ENCODE results near the gene CTNNA3.

CTNNA3 gene

DNA sequence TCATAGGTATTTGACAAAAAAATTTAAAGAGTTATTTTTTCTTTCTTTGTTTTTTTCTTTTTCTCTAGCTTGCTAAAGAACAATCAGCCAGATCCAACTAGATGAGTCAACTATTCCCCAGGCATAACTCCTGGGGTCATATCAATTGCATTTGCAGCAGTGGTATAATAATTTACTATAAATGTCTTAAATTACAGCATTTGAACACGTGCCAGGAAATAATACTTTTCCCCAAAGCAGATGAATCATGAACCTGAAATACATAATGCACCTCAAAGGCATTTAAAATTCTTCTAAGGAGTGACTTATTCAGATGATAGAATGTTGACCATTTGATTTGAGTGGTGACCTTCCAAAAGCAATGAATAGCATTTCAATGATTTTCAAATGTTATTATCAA lies 580.0 kb downstream of the CTNNA3 start:
- Histone ChIP-seq H3K4me1 (ENCODE audit: insufficient read depth, low read length) (no peaks in the 10 kb centered on the region), H3K9ac (ENCODE audit: low read depth, low read length) (no peak overlapping the region), H3K9me3 (ENCODE audit: control insufficient read depth, insufficient read depth, low read length) (no peaks in the 10 kb centered on the region; the same call in 1 of the 2 replicates), H3K36me3 (ENCODE audit: insufficient read depth, low read length) (no peaks in the 10 kb centered on the region)

DNA sequence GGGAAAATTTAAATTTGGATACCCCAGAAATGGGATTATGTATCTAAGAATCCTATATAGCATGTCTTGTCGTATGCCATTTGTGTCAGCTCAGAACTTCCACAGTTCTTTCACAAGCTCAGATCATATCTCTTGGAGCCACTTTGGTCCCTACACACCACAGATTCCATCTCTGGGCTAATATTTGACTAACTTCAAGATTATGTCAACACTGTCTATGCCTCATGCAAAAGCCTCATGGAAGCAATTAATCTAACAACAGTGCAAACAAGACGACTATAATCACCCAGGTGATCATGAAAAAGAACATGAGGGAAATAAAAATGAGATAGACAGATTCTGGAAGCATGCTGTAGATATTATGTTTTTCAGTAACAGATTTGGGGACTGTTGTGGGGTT lies 581.0 kb downstream of the CTNNA3 start:
- H3K36me3 ChIP-seq (ENCODE audit: insufficient read depth, low read length), result no peaks in the 10 kb centered on the region
- H3K9me3 ChIP-seq (ENCODE audit: control insufficient read depth, insufficient read depth, low read length), result no peaks in the 10 kb centered on the region; the same call in 1 of the 2 replicates
- no peak overlapping the region for H3K9ac ChIP-seq (ENCODE audit: low read depth, low read length)
- no peaks in the 10 kb centered on the region for H3K4me1 ChIP-seq (ENCODE audit: insufficient read depth, low read length)

DNA sequence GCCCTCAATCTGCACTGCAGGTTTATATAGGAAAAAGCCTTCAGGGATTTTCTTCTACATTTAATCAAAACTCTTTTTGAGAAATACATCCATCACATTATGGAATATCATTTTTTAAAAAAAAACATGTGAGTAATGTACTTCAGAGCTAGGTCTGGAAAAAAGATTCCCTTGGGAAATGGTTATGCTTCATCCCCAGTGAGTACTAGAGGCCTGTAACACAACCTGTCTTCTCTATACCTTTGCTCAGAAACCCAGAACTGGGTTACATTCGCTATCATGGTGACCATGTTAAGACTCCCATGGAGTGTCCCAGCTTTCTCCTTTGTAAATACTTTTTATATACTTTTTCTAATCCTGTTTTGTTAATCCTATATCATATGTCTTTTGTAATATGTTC lies 583.2 kb downstream of the CTNNA3 start:
- Histone ChIP-seq H3K36me3 (ENCODE audit: insufficient read depth, low read length) (no peaks in the 10 kb centered on the region), H3K4me1 (ENCODE audit: insufficient read depth, low read length) (no peaks in the 10 kb centered on the region), H3K9ac (ENCODE audit: low read depth, low read length) (no peak overlapping the region), H3K9me3 (ENCODE audit: control insufficient read depth, insufficient read depth, low read length) (no peaks in the 10 kb centered on the region; the same call in 1 of the 2 replicates)

DNA sequence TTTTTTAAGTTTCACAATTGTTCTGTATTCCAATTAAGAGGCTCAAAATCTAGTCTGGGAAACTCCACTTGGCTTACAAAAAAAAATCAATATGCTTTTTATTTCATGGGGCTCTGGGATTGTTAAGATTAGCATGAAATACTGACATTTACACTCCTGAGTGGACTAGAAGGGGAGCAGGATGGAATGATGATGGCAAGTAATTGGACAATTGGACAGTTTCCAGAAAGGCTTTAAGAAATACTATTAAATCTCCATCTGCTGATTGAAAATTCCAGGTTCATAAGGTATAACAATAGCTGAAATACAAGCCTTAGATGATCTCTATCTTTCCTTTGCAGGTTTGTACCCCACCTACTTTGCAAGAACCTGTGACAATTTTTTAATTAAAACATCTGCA lies 585.7 kb downstream of the CTNNA3 start:
- H3K9me3 ChIP-seq (ENCODE audit: control insufficient read depth, insufficient read depth, low read length), result no peaks in the 10 kb centered on the region; the same call in 1 of the 2 replicates
- H3K36me3 ChIP-seq (ENCODE audit: insufficient read depth, low read length), result no peaks in the 10 kb centered on the region
- H3K4me1 ChIP-seq (ENCODE audit: insufficient read depth, low read length), result no peaks in the 10 kb centered on the region
- H3K9ac ChIP-seq (ENCODE audit: low read depth, low read length), result no peak overlapping the region

DNA sequence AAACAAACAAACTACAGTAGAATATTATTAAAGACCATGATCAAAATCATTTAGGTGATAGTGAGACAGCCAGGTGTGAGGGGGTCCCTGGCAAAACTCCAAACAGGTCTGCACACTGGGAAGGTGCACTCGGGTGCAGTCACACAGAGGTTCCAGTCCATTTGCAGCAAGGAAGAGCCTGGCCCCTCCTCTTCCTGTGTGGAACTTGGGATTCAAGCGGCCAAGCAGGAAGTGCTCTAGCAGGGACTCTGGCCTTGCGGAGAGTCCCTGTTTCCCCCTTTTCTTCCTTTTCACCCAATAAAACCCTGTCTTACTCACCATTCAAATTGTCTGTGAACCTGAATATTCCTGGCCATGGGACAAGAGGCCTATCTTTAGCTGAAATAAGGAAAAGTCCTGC lies 588.3 kb downstream of the CTNNA3 start:
- no peak overlapping the region for H3K9ac ChIP-seq (ENCODE audit: low read depth, low read length)
- H3K9me3 ChIP-seq (ENCODE audit: control insufficient read depth, insufficient read depth, low read length), result no peaks in the 10 kb centered on the region; the same call in 1 of the 2 replicates
- H3K36me3 ChIP-seq (ENCODE audit: insufficient read depth, low read length), result no peaks in the 10 kb centered on the region
- H3K4me1 ChIP-seq (ENCODE audit: insufficient read depth, low read length), result no peaks in the 10 kb centered on the region

DNA sequence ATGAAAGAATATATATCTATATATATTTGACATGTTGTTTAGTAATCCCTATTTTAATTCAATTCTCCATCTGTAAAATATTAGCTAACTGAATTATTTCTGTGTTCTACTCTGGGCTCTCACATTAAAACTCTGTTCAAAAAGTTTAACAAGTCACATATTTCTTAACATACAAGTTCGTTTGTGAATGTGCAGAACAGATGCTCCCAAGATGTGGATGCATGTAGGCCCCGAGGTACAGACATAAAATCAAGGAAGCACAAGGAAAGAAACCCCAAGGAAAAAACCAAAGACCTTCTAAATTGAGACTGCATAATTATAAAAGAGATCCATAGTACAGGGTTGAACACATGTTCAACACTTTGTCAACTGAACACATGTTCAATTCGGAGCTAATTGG lies 595.0 kb downstream of the CTNNA3 start:
- Histone ChIP-seq H3K9ac (ENCODE audit: low read depth, low read length) (no peak overlapping the region), H3K4me1 (ENCODE audit: insufficient read depth, low read length) (no peaks in the 10 kb centered on the region; the same call in 1 of the 2 replicates), H3K36me3 (ENCODE audit: insufficient read depth, low read length) (no peaks in the 10 kb centered on the region), H3K9me3 (ENCODE audit: control insufficient read depth, insufficient read depth, low read length) (no peaks in the 10 kb centered on the region)

DNA sequence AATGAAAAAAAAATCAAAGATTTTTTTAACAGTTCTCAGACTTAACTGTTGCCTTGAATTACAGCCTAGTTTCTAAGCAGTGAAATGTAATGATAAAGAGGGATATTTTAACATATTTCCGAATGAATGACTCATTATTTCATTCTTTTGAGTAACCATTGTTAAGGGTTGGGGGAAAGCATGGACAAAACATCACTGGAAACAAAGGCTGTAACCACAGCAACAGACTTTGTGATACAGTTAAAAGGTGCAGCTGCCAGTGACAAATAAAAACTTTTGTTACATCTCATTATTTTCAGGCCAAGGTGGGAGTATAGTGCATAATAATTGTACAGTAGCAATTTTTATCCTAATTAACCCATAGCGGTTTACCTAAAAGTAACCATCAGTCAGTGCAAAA lies 597.5 kb downstream of the CTNNA3 start:
- H3K9ac ChIP-seq (ENCODE audit: low read depth, low read length), result no peak overlapping the region
- H3K4me1 ChIP-seq (ENCODE audit: insufficient read depth, low read length), result no peaks in the 10 kb centered on the region; the same call in 1 of the 2 replicates
- H3K9me3 ChIP-seq (ENCODE audit: control insufficient read depth, insufficient read depth, low read length), result no peaks in the 10 kb centered on the region
- H3K36me3 ChIP-seq (ENCODE audit: insufficient read depth, low read length), result no peaks in the 10 kb centered on the region

DNA sequence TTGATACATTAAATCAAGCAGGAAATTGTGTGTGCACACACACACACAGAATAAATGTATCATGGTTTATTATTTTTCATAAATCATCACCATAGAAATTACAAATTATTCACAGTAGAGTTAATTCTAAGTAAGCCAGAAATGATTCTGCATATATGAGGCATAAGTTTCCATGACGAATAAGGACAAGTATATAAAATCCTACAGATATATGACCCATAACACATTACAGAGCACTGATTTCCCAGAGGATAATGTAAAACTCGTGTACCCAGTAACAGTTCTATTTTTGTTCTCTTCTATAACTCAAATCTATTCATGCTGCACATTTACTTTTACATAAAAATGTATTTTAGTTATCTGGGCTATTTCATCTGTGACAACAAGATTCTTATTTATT lies 600.5 kb downstream of the CTNNA3 start:
- H3K9ac ChIP-seq (ENCODE audit: low read depth, low read length), result no peak overlapping the region

DNA sequence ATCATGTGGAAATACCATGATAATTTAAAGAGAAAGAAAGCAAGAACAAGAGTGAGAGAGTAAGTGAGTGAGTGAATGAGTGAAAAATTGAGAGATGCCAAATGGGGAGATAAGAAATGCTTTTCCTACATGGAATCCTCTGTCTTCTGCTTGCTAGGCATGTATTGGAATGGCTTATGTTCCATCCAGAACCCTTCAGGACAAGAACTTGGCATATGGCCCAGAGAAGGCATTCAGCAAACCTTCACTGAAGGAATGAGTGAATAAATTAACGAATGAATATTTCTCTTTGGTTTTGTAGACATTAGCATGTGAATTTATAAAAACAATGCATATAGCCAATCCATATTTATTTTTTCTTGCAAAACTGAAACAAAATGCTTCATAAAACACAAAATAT lies 608.0 kb downstream of the CTNNA3 start:
- Histone ChIP-seq H3K9ac (ENCODE audit: low read depth, low read length) (no peak overlapping the region), H3K4me1 (ENCODE audit: insufficient read depth, low read length) (no peaks in the 10 kb centered on the region), H3K36me3 (ENCODE audit: insufficient read depth, low read length) (no peaks in the 10 kb centered on the region), H3K9me3 (ENCODE audit: control insufficient read depth, insufficient read depth, low read length) (no peaks in the 10 kb centered on the region)

More for the DNA sequence above, 600.5 kb downstream of the CTNNA3 start:
- Histone ChIP-seq H3K9me3 (ENCODE audit: control insufficient read depth, insufficient read depth, low read length) (no peaks in the 10 kb centered on the region), H3K4me1 (ENCODE audit: insufficient read depth, low read length) (no peaks in the 10 kb centered on the region; the same call in 1 of the 2 replicates), H3K36me3 (ENCODE audit: insufficient read depth, low read length) (no peaks in the 10 kb centered on the region)

DNA sequence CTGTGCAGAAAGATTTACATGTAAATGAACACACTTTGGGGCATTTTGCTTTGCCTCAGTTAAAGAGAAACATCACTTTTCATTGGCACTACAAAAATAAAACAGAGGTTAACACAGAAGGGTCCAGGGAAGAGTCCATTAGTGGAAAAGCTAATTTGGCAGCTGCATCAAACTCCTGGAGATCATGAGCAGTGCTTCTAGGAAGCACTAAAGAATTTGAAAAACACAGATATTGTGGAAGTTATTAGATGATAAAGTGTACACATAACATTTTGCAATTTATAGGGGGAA lies 608.9 kb downstream of the CTNNA3 start:
- no peaks in the 10 kb centered on the region for H3K36me3 ChIP-seq (ENCODE audit: insufficient read depth, low read length)
- H3K9ac ChIP-seq (ENCODE audit: low read depth, low read length), result no peak overlapping the region
- H3K4me1 ChIP-seq (ENCODE audit: insufficient read depth, low read length), result no peaks in the 10 kb centered on the region
- H3K9me3 ChIP-seq (ENCODE audit: control insufficient read depth, insufficient read depth, low read length), result no peaks in the 10 kb centered on the region

DNA sequence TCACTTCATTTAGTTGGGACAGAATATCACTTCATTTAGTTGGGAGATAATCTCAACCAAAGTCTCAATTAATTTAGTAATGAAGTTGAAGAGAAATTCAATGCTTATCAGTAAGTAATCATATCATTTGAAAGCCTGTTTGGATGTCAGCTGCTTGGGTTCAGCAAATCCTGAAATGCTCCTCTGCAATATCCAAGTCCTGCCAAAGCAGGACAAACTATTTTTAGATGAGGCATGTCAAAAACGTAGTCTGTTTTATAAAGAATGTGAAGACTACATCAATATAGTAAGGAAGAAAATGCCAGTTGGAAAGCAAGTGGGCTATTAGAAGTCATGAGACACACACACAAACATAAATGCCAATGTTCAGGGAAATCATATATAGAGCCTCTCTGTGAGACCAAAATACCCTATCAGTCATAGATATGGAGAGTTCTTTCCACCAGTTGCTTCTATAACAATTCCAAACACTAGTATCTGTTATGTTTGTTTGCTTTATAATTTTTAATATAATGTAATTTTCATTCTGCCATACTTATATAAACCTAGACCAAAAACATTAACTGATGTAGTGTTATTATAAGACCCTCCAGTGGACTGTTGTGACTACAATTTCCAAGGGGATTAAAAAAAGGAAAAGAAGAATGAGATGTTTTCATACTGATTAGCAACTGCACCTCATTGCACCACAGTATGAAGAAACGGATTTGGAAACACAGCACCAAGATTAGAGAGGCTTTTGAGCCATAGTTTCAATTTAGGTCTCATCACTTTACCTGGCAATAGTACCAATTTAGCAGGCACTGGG lies 609.5 kb downstream of the CTNNA3 start:
- no peaks in the 10 kb centered on the region for H3K4me1 ChIP-seq (ENCODE audit: insufficient read depth, low read length)
- H3K36me3 ChIP-seq (ENCODE audit: insufficient read depth, low read length), result no peaks in the 10 kb centered on the region
- H3K9ac ChIP-seq (ENCODE audit: low read depth, low read length), result no peak overlapping the region
- H3K9me3 ChIP-seq (ENCODE audit: control insufficient read depth, insufficient read depth, low read length), result no peaks in the 10 kb centered on the region

DNA sequence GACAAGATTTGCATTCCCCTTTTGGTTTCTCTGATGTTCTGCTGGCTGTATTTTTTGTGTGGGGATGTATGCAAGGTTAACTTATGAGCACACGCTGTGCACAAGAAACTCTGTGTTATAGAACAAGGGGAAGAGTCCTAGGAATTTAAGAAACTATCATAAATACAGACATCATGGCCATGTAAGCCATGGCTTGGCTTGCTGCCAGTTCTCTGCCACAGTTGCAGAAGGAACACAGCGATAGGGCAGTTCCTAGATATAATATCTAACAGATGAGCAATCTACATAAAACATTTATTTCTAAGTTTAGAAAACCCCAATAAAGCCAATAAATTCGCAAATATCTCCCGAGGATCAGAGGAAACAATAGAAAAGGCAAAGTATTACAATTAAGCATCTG lies 616.9 kb downstream of the CTNNA3 start:
- H3K36me3 ChIP-seq (ENCODE audit: insufficient read depth, low read length), result no peaks in the 10 kb centered on the region
- no peak overlapping the region for H3K9ac ChIP-seq (ENCODE audit: low read depth, low read length)
- H3K4me1 ChIP-seq (ENCODE audit: insufficient read depth, low read length), result no peaks in the 10 kb centered on the region
- H3K9me3 ChIP-seq (ENCODE audit: control insufficient read depth, insufficient read depth, low read length), result no peaks in the 10 kb centered on the region

DNA sequence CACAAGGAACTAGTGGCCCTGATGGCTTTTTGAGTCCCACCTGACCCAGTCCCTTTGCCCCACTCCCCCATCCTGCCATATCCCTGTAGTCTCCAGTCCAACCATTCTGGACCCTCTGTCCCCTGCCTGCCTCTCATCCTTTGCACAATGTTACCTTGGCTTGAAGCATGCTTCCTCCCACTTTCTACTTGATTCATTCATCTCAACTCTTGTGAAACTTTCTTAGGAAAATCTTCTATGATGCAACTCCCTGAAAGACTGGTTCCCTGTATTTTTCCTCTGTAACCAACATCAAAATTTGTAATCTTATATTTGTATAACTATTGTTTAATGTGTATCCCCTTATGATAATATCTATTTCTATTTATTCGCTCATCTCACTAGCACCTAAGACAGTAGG lies 618.6 kb downstream of the CTNNA3 start:
- Histone ChIP-seq H3K9ac (ENCODE audit: low read depth, low read length) (no peak overlapping the region), H3K4me1 (ENCODE audit: insufficient read depth, low read length) (no peaks in the 10 kb centered on the region), H3K36me3 (ENCODE audit: insufficient read depth, low read length) (no peaks in the 10 kb centered on the region), H3K9me3 (ENCODE audit: control insufficient read depth, insufficient read depth, low read length) (no peaks in the 10 kb centered on the region)

DNA sequence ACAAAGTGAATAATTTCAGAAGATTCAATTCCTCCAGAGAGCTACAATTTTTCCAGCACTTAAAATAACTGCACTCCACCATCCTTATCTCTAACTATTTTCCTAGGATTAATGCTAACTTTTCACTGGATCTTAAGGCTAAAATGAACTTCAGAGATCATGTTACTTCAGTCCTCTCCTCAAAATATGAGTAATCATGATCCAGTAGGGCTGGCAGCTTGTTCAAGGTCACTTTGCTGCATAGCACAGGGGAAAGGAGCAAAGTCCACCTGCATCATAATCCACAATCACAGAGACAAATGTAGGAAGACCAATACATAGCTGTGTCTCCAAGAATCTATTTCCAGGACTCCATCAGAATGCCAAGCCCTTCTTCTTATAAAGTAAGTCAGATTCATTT lies 619.9 kb downstream of the CTNNA3 start:
- H3K9me3 ChIP-seq (ENCODE audit: control insufficient read depth, insufficient read depth, low read length), result no peaks in the 10 kb centered on the region
- no peaks in the 10 kb centered on the region for H3K4me1 ChIP-seq (ENCODE audit: insufficient read depth, low read length)
- no peak overlapping the region for H3K9ac ChIP-seq (ENCODE audit: low read depth, low read length)
- no peaks in the 10 kb centered on the region for H3K36me3 ChIP-seq (ENCODE audit: insufficient read depth, low read length)

DNA sequence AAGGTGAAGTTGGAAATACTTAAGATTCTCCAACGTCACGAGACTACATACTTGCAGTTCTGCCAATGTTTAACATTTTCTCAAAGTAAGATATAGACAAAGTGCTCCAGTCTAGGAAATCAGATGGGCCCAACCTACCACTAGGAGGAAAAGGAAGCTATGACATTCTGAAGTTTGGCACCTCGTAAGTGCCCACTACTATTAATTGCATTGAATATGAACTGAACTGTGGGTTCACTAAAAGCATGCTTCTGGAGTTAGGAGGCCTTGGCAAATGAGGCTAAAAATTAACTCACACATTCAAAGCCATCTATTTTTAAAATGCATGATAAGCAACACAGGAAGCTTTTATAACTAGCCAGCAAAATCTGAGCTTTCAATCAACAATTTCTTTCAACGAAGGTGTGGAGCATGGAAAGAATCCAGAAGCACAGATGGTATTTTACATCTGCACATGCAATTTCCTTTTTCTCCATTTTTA lies 620.5 kb downstream of the CTNNA3 start:
- Histone ChIP-seq H3K4me1 (ENCODE audit: insufficient read depth, low read length) (no peaks in the 10 kb centered on the region), H3K36me3 (ENCODE audit: insufficient read depth, low read length) (no peaks in the 10 kb centered on the region), H3K9me3 (ENCODE audit: control insufficient read depth, insufficient read depth, low read length) (no peaks in the 10 kb centered on the region), H3K9ac (ENCODE audit: low read depth, low read length) (no peak overlapping the region)

Data from ES-I3 (cell line).